ENCODE measurements around the gene LEMD3. TPM values are rescaled to one million over a fixed set of nuclear protein-coding genes. Genes with fewer than 3 reads are reported as not detected.

LEMD3 gene
- total and polyA plus RNA-seq, 2 of the 8 experiments (the other 6 are each of a cell fraction or from before 2014, with no cell fraction given): 5.8 to 33.2 TPM

DNA sequence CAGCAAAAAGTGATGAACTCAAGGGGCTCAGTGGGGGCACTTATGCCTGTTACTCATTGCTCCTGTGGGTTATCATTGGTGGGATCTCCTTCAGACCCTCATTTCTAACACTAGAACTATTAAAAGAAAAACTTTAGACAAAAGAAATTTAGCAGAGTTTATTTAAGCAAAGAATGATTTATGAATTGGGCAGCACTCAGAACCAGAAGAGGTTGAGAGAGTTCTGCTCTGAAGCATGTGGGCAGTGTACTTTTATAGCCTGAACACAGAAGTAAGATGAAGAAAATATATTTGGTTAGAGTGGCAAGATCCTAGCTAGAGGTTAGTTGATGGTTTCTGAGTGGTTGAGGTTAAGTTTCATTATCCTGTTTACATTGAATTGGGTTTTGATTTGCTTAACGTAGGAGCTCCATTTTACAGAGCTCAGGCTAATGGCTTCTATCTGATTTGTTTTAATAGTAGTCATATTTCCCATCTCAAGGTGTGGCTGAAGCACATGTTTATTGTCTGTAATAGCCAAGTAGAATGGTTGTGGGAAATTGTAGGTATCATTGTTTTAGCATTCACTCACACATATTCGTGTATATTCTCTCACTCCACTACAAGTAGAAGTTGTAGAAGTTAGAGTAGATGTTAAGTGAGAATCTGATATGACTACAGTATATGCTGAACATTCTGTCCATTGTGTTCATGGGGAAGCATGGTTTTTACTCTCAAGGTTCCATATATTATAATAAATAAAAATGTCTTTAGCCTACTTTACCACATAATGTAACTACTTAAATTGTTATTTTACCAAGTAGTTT, 27.6 kb downstream of the LEMD3 start:
- no peak overlapping the region for H3K4me2 ChIP-seq (ENCODE audit: insufficient read depth in 1 of 2, low read depth in 2 of 2, low read length in 2 of 2)
- no peak overlapping the region for H4K5ac ChIP-seq (ENCODE audit: insufficient read length, low read depth, low read length)
- no peak overlapping the region for H2AFZ ChIP-seq (ENCODE audit: low read length)
- H3K18ac ChIP-seq (ENCODE audit: extremely low read depth, low read length): no peak overlapping the region
- peaks cover 0 to 3% (median 0%) of the 10 kb centered on the region in 4 experiments; a peak in 2 of 7 replicates for H3K4me1 ChIP-seq (replicated peaks in 1 of 4; ENCODE audit: control insufficient read depth in 3 of 4, insufficient read depth in 4 of 4, low read length in 3 of 4)
- H3K9me3 ChIP-seq (ENCODE audit: insufficient read depth in 2 of 2, low read depth in 1 of 2, low read length in 1 of 2): peaks cover 0 to 3% of the 10 kb centered on the region in 2 experiments; a peak in 1 of 4 replicates
- ChIA-PET CTCF (ENCODE audit: partially characterized antibody) (interaction anchor here (0.9 kb wide), 1 partner anchor 12 kb away, joined by 3 read pairs; no protein-coding TSS in a partner anchor), POLR2A (ENCODE audit: partially characterized antibody) (interaction anchor here (1.6 kb wide), 1 partner anchor 24 kb away, joined by 4 read pairs; no protein-coding TSS in a partner anchor)
- H3K27me3 ChIP-seq (replicated peaks in 1 of 4; ENCODE audit: control insufficient read depth in 3 of 4, extremely low read depth in 1 of 4, insufficient read depth in 3 of 4, low read length in 3 of 4): no peaks in the 10 kb centered on the region
- H3K27ac ChIP-seq (ENCODE audit: low read depth, low read length): no peak overlapping the region
- peaks cover 4 to 96% of the 10 kb centered on the region in 2 experiments; a peak in 2 of 4 replicates for H3K79me2 ChIP-seq (ENCODE audit: control insufficient read depth in 1 of 2, insufficient read depth in 2 of 2, low read length in 2 of 2)
- no peak overlapping the region for H3K14ac ChIP-seq (ENCODE audit: insufficient read length)
- H2BK120ac ChIP-seq (replicated peaks; ENCODE audit: low read depth, low read length): no peak overlapping the region
- no peak overlapping the region for H2BK15ac ChIP-seq (ENCODE audit: low read length)
- no peak overlapping the region for H3K4ac ChIP-seq (replicated peaks; ENCODE audit: insufficient read length, low read depth, low read length)
- no peaks in the 10 kb centered on the region; a peak in 1 of 8 replicates for H3K36me3 ChIP-seq (ENCODE audit: control insufficient read depth in 2 of 4, insufficient read depth in 4 of 4, low read length in 3 of 4)
- no peak overlapping the region for H3K4me3 ChIP-seq (ENCODE audit: extremely low read depth in 1 of 4, insufficient read depth in 2 of 4, low read depth in 3 of 4, low read length in 4 of 4)
- H2AK5ac ChIP-seq (ENCODE audit: low read depth, low read length): no peak overlapping the region
- DNase-seq (ENCODE audit: low read depth in 1 of 2, low spot score in 2 of 2) (no peak), FAIRE-seq (no peak)
- peaks cover 3% of the 10 kb centered on the region; the same call in 1 of the 2 replicates for H3K79me1 ChIP-seq (ENCODE audit: low read depth, low read length)
- no peak overlapping the region for H4K91ac ChIP-seq (replicated peaks; ENCODE audit: insufficient read length, low read length)
- H2BK20ac ChIP-seq (ENCODE audit: low read length): no peak overlapping the region
- H4K20me1 ChIP-seq (replicated peaks in 1 of 2; ENCODE audit: control insufficient read depth in 1 of 2, insufficient read depth in 2 of 2, low read length in 2 of 2): peaks cover 0 to 1% of the 10 kb centered on the region in 2 experiments
- no peak overlapping the region for H2BK12ac ChIP-seq (ENCODE audit: low read depth, low read length)
- H2BK5ac ChIP-seq (ENCODE audit: low read depth, low read length): no peak overlapping the region
- TF ChIP-seq GTF2F1 (IDR thresholded peaks at IDR 0.05; ENCODE audit: borderline replicate concordance, low read depth, low read length): no peak
- TF ChIP-seq SIRT6 (IDR thresholded peaks at IDR 0.05; ENCODE audit: low read length): no peak
- no peak for TF ChIP-seq JUND (IDR thresholded peaks at IDR 0.05; ENCODE audit: low read length)
- TF ChIP-seq EZH2 (IDR thresholded peaks at IDR 0.05; ENCODE audit: low read depth, low read length, severe bottlenecking): no peak
- TF ChIP-seq SIN3A (conservative IDR thresholded peaks at IDR 0.05 in 1 of 2, IDR thresholded peaks at IDR 0.05 in 1 of 2; ENCODE audit: low read depth in 1 of 2, low read length in 2 of 2): no peak
- TF ChIP-seq TEAD4 (IDR thresholded peaks at IDR 0.05; ENCODE audit: low read depth, low read length): no peak
- no peak for TF ChIP-seq KDM4A (IDR thresholded peaks at IDR 0.05; ENCODE audit: low read depth, low read length, severe bottlenecking)
- no peak for TF ChIP-seq TAF7 (optimal IDR thresholded peaks at IDR 0.05; ENCODE audit: borderline replicate concordance, low read depth, low read length)
- TF ChIP-seq, protein P1, sequence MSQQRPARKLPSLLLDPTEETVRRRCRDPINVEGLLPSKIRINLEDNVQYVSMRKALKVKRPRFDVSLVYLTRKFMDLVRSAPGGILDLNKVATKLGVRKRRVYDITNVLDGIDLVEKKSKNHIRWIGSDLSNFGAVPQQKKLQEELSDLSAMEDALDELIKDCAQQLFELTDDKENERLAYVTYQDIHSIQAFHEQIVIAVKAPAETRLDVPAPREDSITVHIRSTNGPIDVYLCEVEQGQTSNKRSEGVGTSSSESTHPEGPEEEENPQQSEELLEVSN (IDR thresholded peaks at IDR 0.05): no peak
- no peak for TF ChIP-seq CREB1 (IDR thresholded peaks at IDR 0.05)
- no peak overlapping the region for H3K9ac ChIP-seq (replicated peaks in 1 of 4; ENCODE audit: extremely low read depth in 1 of 4, low read depth in 3 of 4, low read length in 3 of 4)
- H3K23me2 ChIP-seq (ENCODE audit: low read depth, low read length): no peaks in the 10 kb centered on the region
- H3K56ac ChIP-seq (replicated peaks; ENCODE audit: insufficient read length, low read depth, low read length): no peak overlapping the region
- no peak overlapping the region for H3K23ac ChIP-seq (ENCODE audit: insufficient read length)
- no peak overlapping the region for H4K8ac ChIP-seq (ENCODE audit: extremely low read depth, insufficient read depth, low read length)
- 93% methylated on average over 2 of the region's 2 CpGs; no CpG with 5 or more reads in 1 of the 2 experiments for WGBS, 2 experiments (ENCODE audit: extremely low coverage in 1 of 2, insufficient coverage in 1 of 2, insufficient read length in 1 of 2, insufficient replicate concordance in 2 of 2, low coverage in 1 of 2, low lambda C conversion rate in 2 of 2, missing lambda C conversion rate in 1 of 2)

Data from H1 (cell line).